ENCODE measurements around the gene DOCK2. TPM values are rescaled to one million over a fixed set of nuclear protein-coding genes. Genes with fewer than 3 reads are reported as not detected.

The DOCK2 gene
- total and polyA plus RNA-seq, 12 donors: 3.3 to 59.5 (median 21.0) TPM

GRCh38 chr5:170109059-170110031 is 472.3 kb downstream of the DOCK2 start:
- no peak overlapping the region for H3K4me3 ChIP-seq
- no peaks in the 10 kb centered on the region for H3K4me1 ChIP-seq (replicated peaks in 1 of 2)
- H3K27me3 ChIP-seq: no peaks in the 10 kb centered on the region
- no peaks in the 10 kb centered on the region for H3K36me3 ChIP-seq (replicated peaks in 1 of 2)
- DNase-seq: peak in 1 of 7 donors; percentile 23
- H3K27ac ChIP-seq: no peak overlapping the region
- TF ChIP-seq CTCF (IDR thresholded peaks at IDR 0.05): no peak
- no peak for TF ChIP-seq POLR2A (IDR thresholded peaks at IDR 0.05)
- no peaks in the 10 kb centered on the region for H3K9me3 ChIP-seq (replicated peaks in 1 of 3)
- intact Hi-C loops (cut with DNase I): loop anchor here (5.0 to 10.0 kb wide), 3 partner anchors 63 to 315 kb away; no protein-coding TSS in a partner anchor
- WGBS, 4 donors: 85 to 90% (median 86%) methylated on average over 7 of the region's 7 CpGs

- no peaks in the 10 kb centered on the region for H3K36me3 ChIP-seq (replicated peaks in 1 of 2)
- H3K9me3 ChIP-seq (replicated peaks in 1 of 3): no peaks in the 10 kb centered on the region
- H3K4me3 ChIP-seq: no peak overlapping the region
- H3K27ac ChIP-seq: no peak overlapping the region
- intact Hi-C loops (cut with DNase I): no loop called here
- DNase-seq: peak in 1 of 7 donors; percentile 9
- H3K27me3 ChIP-seq: no peaks in the 10 kb centered on the region
- no peaks in the 10 kb centered on the region for H3K4me1 ChIP-seq (replicated peaks in 1 of 2)
- TF ChIP-seq CTCF (IDR thresholded peaks at IDR 0.05) (no peak), POLR2A (IDR thresholded peaks at IDR 0.05) (no peak)
- WGBS, 4 donors: 71 to 89% (median 82%) methylated on average over 3 of the region's 3 CpGs
Measured at GRCh38 chr5:170110403-170111087, 473.5 kb downstream of the DOCK2 start.

GRCh38 chr5:170111088-170111785 is 474.2 kb downstream of the DOCK2 start:
- intact Hi-C loops (cut with DNase I): no loop called here
- Histone ChIP-seq H3K4me3 (no peak overlapping the region), H3K36me3 (replicated peaks in 1 of 2) (no peaks in the 10 kb centered on the region), H3K4me1 (replicated peaks in 1 of 2) (no peaks in the 10 kb centered on the region), H3K27ac (no peak overlapping the region), H3K27me3 (no peaks in the 10 kb centered on the region), H3K9me3 (replicated peaks in 1 of 3) (no peaks in the 10 kb centered on the region)
- TF ChIP-seq POLR2A (IDR thresholded peaks at IDR 0.05) (no peak), CTCF (IDR thresholded peaks at IDR 0.05) (no peak)
- peak in 1 of 7 donors; percentile 21 for DNase-seq
- 73 to 85% (median 78%) methylated on average over 6 to 8 of the region's 8 CpGs for WGBS, 4 donors

All from adrenal gland (tissue), 12 donors.